ENCODE results near the gene TNRC18.

Gene TNRC18

GRCh38 chr7:5426226-5426475 is 2.5 kb upstream of the TNRC18 start:
- Histone ChIP-seq H3K4me1 (ENCODE audit: insufficient read depth, low read length, poor library complexity, severe bottlenecking) (peaks cover 28% of the 10 kb centered on the region), H3K9me3 (ENCODE audit: insufficient read depth, low read depth, low read length) (no peaks in the 10 kb centered on the region), H3K9ac (ENCODE audit: low read depth, low read length, poor library complexity, severe bottlenecking) (peak overlapping the region; percentile 95), H4K20me1 (ENCODE audit: insufficient read depth, low read length, poor library complexity, severe bottlenecking) (peaks cover 20% of the 10 kb centered on the region), H3K4me2 (ENCODE audit: low read depth, low read length, poor library complexity, severe bottlenecking) (peak overlapping the region; percentile 89), H3K27me3 (ENCODE audit: insufficient read depth, low read length, poor library complexity, severe bottlenecking) (no peaks in the 10 kb centered on the region), H3K36me3 (ENCODE audit: insufficient read depth, low read length) (no peaks in the 10 kb centered on the region), H3K9me2 (replicated peaks; ENCODE audit: low read depth, low read length) (no peaks in the 10 kb centered on the region), H3K79me2 (ENCODE audit: insufficient read depth, low read length) (peaks cover 95% of the 10 kb centered on the region), H2AFZ (ENCODE audit: low read length) (no peak overlapping the region), H3K4me3 (ENCODE audit: low read length, poor library complexity, severe bottlenecking) (peak overlapping the region; percentile 79), H3F3A (ENCODE audit: low read depth) (no peaks in the 10 kb centered on the region)
- TF ChIP-seq EZH2phosphoT487 (IDR thresholded peaks at IDR 0.05; ENCODE audit: borderline replicate concordance) = no peak
- no peak for TF ChIP-seq CTCF (conservative IDR thresholded peaks at IDR 0.05; ENCODE audit: low read length)

- H3K27me3 ChIP-seq (ENCODE audit: insufficient read depth, low read length, poor library complexity, severe bottlenecking) = no peaks in the 10 kb centered on the region
- H3K79me2 ChIP-seq (ENCODE audit: insufficient read depth, low read length) = peaks cover 95% of the 10 kb centered on the region
- H4K20me1 ChIP-seq (ENCODE audit: insufficient read depth, low read length, poor library complexity, severe bottlenecking) = peaks cover 24% of the 10 kb centered on the region
- H3K4me2 ChIP-seq (ENCODE audit: low read depth, low read length, poor library complexity, severe bottlenecking) = peak overlapping the region; percentile 89
- H3K9me3 ChIP-seq (ENCODE audit: insufficient read depth, low read depth, low read length) = no peaks in the 10 kb centered on the region
- no peaks in the 10 kb centered on the region for H3K9me2 ChIP-seq (replicated peaks; ENCODE audit: low read depth, low read length)
- H2AFZ ChIP-seq (ENCODE audit: low read length) = no peak overlapping the region
- peaks cover 25% of the 10 kb centered on the region for H3K4me1 ChIP-seq (ENCODE audit: insufficient read depth, low read length, poor library complexity, severe bottlenecking)
- peak overlapping the region; percentile 79 for H3K4me3 ChIP-seq (ENCODE audit: low read length, poor library complexity, severe bottlenecking)
- TF ChIP-seq EZH2phosphoT487 (IDR thresholded peaks at IDR 0.05; ENCODE audit: borderline replicate concordance) = no peak
- TF ChIP-seq CTCF (conservative IDR thresholded peaks at IDR 0.05; ENCODE audit: low read length) = no peak; the same call in 1 of the 2 replicates
- no peaks in the 10 kb centered on the region for H3K36me3 ChIP-seq (ENCODE audit: insufficient read depth, low read length)
- peak overlapping the region; percentile 95 for H3K9ac ChIP-seq (ENCODE audit: low read depth, low read length, poor library complexity, severe bottlenecking)
- H3F3A ChIP-seq (ENCODE audit: low read depth) = no peaks in the 10 kb centered on the region
Measured at GRCh38 chr7:5425507-5426225, 2.0 kb upstream of the TNRC18 start.

GRCh38 chr7:5424749-5425506 is 1.3 kb upstream of the TNRC18 start:
- H3K9me3 ChIP-seq (ENCODE audit: insufficient read depth, low read depth, low read length) = no peaks in the 10 kb centered on the region
- no peaks in the 10 kb centered on the region for H3K36me3 ChIP-seq (ENCODE audit: insufficient read depth, low read length)
- no peaks in the 10 kb centered on the region for H3K9me2 ChIP-seq (replicated peaks; ENCODE audit: low read depth, low read length)
- H4K20me1 ChIP-seq (ENCODE audit: insufficient read depth, low read length, poor library complexity, severe bottlenecking) = peaks cover 24% of the 10 kb centered on the region
- H3K4me1 ChIP-seq (ENCODE audit: insufficient read depth, low read length, poor library complexity, severe bottlenecking) = peaks cover 21% of the 10 kb centered on the region
- H3F3A ChIP-seq (ENCODE audit: low read depth) = no peaks in the 10 kb centered on the region
- H3K4me2 ChIP-seq (ENCODE audit: low read depth, low read length, poor library complexity, severe bottlenecking) = peak overlapping the region; percentile 89
- peaks cover 95% of the 10 kb centered on the region for H3K79me2 ChIP-seq (ENCODE audit: insufficient read depth, low read length)
- no peak overlapping the region for H2AFZ ChIP-seq (ENCODE audit: low read length)
- H3K4me3 ChIP-seq (ENCODE audit: low read length, poor library complexity, severe bottlenecking) = peak overlapping the region; percentile 79
- H3K27me3 ChIP-seq (ENCODE audit: insufficient read depth, low read length, poor library complexity, severe bottlenecking) = peaks cover under 1% of the 10 kb centered on the region
- H3K9ac ChIP-seq (ENCODE audit: low read depth, low read length, poor library complexity, severe bottlenecking) = peak overlapping the region; percentile 95
- TF ChIP-seq CTCF (conservative IDR thresholded peaks at IDR 0.05; ENCODE audit: low read length) (no peak), EZH2phosphoT487 (IDR thresholded peaks at IDR 0.05; ENCODE audit: borderline replicate concordance) (no peak)
